Transverse colon (tissue), 4 donors: ENCODE data around the gene TMSB10. TPM values are rescaled to one million over a fixed set of nuclear protein-coding genes. Genes with fewer than 3 reads are reported as not detected.

Source experiments
- DNase-seq: peaks from one replicate; pipeline ENCODE4 v3.0.0-alpha.2; 2019
- H3K27ac ChIP-seq, 4 donors: fragments of 200-600 bp; sonication (generic); 2 replicates each; pipeline ENCODE4 v1.5.1; 2016 to 2018; ENCODE audit warnings: inconsistent platforms in 4 of 4
- H3K27me3 ChIP-seq: fragments of 200-600 bp; sonication (generic); 2 replicates; pipeline ENCODE4 v1.5.1; 2017; ENCODE audit warnings: inconsistent platforms
- H3K36me3 ChIP-seq, 4 donors: fragments of 200-600 bp; sonication (generic); 2 replicates each; pipeline ENCODE4 v1.5.1; 2017 to 2019; ENCODE audit warnings: inconsistent platforms in 4 of 4
- H3K4me1 ChIP-seq, 4 donors: fragments of 200-600 bp; sonication (generic); 2 replicates each; pipeline ENCODE4 v1.5.1; 2017 to 2020; ENCODE audit warnings: inconsistent platforms in 4 of 4
- H3K4me3 ChIP-seq, 4 donors: fragments of 200-600 bp; sonication (generic); 1 replicate in 1 of 4; 2 replicates in 3 of 4; pipeline versions ENCODE4 v1.5.1 to v1.6.1; 2017 to 2019; ENCODE audit warnings: inconsistent platforms in 4 of 4
- H3K9me3 ChIP-seq, 2 donors: fragments of 200-600 bp; sonication (generic); 2 replicates each; pipeline ENCODE4 v1.5.1; 2017 to 2019; ENCODE audit warnings: inconsistent platforms in 2 of 2
- CTCF ChIP-seq, 5 experiments: fragments of 200-600 bp in 3 of 5; fragments of 450-650 bp in 2 of 5; sonication (generic) in 3 of 5; IDR thresholded peaks; 1 replicate in 2 of 5; 2 replicates in 3 of 5; pipeline ENCODE4 v1.5.1; 2016 to 2017; ENCODE audit warnings: antibody characterized with exemption in 5 of 5, inconsistent platforms in 3 of 5, mild to moderate bottlenecking in 2 of 5, moderate library complexity in 1 of 5
- EP300 ChIP-seq: sonication (generic); formaldehyde crosslinking; IDR thresholded peaks from one replicate; pipeline ENCODE4 v1.6.1; 2017; ENCODE audit warnings: antibody characterized with exemption, low read depth
- POLR2A ChIP-seq: fragments of 450-650 bp; IDR thresholded peaks from one replicate; pipeline ENCODE4 v1.6.1; 2016; ENCODE audit warnings: antibody characterized with exemption, mild to moderate bottlenecking, moderate library complexity
- POLR2AphosphoS5 ChIP-seq, 3 donors: sonication (generic); formaldehyde crosslinking; IDR thresholded peaks; one replicate each; pipeline ENCODE4 v1.6.1; 2016; ENCODE audit warnings: antibody characterized with exemption in 3 of 3
- WGBS, 2 donors: methylation state at CpG; one replicate each; pipeline ENCODE4 v1.1.5; 2018; ENCODE audit warnings: low coverage in 1 of 2; 5-methylcytosine and 5-hydroxymethylcytosine counted together
- in situ Hi-C, 4 donors: fragments of 200-750 bp; cut with MboI; loops; one replicate each; pipeline versions ENCODE4 v1.15.0 to v1.15.1; 2017; ENCODE audit warnings: low sequenced_read_pairs in 3 of 4, low pct_ligation_motif_present in 1 of 4, low pct_unique_long_range_greater_than_20kb in 1 of 4
- intact Hi-C: fragments of 100-400 bp; cut with DNase I; formaldehyde crosslinking; loops from one replicate; pipeline ENCODE4 v1.15.1; 2023; ENCODE audit warnings: low total_unique reads
- total RNA-seq, 4 donors: library from RNA; depleted of rRNA; stranded (reverse); fragments of >200 nt; gene quantifications; one replicate each; pipeline ENCODE4 v1.1.0, GENCODE V29; 2016

The TMSB10 gene
- total RNA-seq, 4 donors from 2014 or later: 1,619 to 4,787 (median 3,693) TPM

GRCh38 chr2:84894758-84895520 lies 10.5 kb upstream of the TMSB10 start:
- H3K9me3 ChIP-seq: no peaks in the 10 kb centered on the region
- H3K27me3 ChIP-seq: no peaks in the 10 kb centered on the region
- in situ Hi-C loops (no loop called here), intact Hi-C loops (no loop called here)
- H3K27ac ChIP-seq: peak overlapping the region in 2 of 4 donors; percentile 22 to 51
- H3K4me1 ChIP-seq: peaks cover 0 to 29% (median 8%) of the 10 kb centered on the region in 4 donors
- no peak for TF ChIP-seq EP300
- TF ChIP-seq POLR2AphosphoS5 (IDR thresholded peaks at IDR 0.05): no peak
- TF ChIP-seq POLR2A: peak; percentile 12
- TF ChIP-seq CTCF (IDR thresholded peaks at IDR 0.05): no peak
- WGBS, 2 donors: 60 to 63% methylated on average over 2 to 7 of the region's 7 CpGs
- H3K4me3 ChIP-seq: no peak overlapping the region
- H3K36me3 ChIP-seq: no peaks in the 10 kb centered on the region
- DNase-seq: no peak

- no peaks in the 10 kb centered on the region for H3K9me3 ChIP-seq
- H3K27ac ChIP-seq: no peak overlapping the region
- no peak for DNase-seq
- TF ChIP-seq POLR2A (no peak), POLR2AphosphoS5 (IDR thresholded peaks at IDR 0.05) (no peak)
- intact Hi-C loops (no loop called here), in situ Hi-C loops (no loop called here)
- no peak overlapping the region for H3K4me3 ChIP-seq
- no peaks in the 10 kb centered on the region for H3K27me3 ChIP-seq
- no peaks in the 10 kb centered on the region for H3K36me3 ChIP-seq
- WGBS, 2 donors: 87 to 93% methylated on average over 2 of the region's 2 CpGs
- H3K4me1 ChIP-seq: peaks cover 0 to 29% (median 8%) of the 10 kb centered on the region in 4 donors
Measured at GRCh38 chr2:84896567-84896966, 8.9 kb upstream of the TMSB10 start.

- no peak for DNase-seq
- H3K27me3 ChIP-seq: no peaks in the 10 kb centered on the region
- H3K9me3 ChIP-seq: no peaks in the 10 kb centered on the region
- H3K27ac ChIP-seq: peak overlapping the region; percentile 64 to 72 (median 68)
- in situ Hi-C loops: no loop called here
- no peaks in the 10 kb centered on the region for H3K36me3 ChIP-seq
- no peak overlapping the region for H3K4me3 ChIP-seq
- TF ChIP-seq POLR2AphosphoS5 (IDR thresholded peaks at IDR 0.05) (no peak), EP300 (no peak)
- 57% methylated on average over 1 of the region's 1 CpG; no CpG with 5 or more reads in 1 of the 2 donors for WGBS, 2 donors
- peaks cover 0 to 29% (median 8%) of the 10 kb centered on the region in 4 donors for H3K4me1 ChIP-seq
- intact Hi-C loops: no loop called here
Measured at GRCh38 chr2:84897773-84898172, 7.7 kb upstream of the TMSB10 start.

GRCh38 chr2:84899304-84900204 lies 5.9 kb upstream of the TMSB10 start:
- intact Hi-C loops: no loop called here
- WGBS, 2 donors: 87 to 100% methylated on average over 2 to 8 of the region's 8 CpGs
- Histone ChIP-seq H3K27me3 (no peaks in the 10 kb centered on the region), H3K4me3 (no peak overlapping the region), H3K27ac (peak overlapping the region in 1 of 4 donors; percentile 72), H3K9me3 (no peaks in the 10 kb centered on the region), H3K36me3 (no peaks in the 10 kb centered on the region), H3K4me1 (peaks cover 4 to 29% (median 8%) of the 10 kb centered on the region in 4 donors)
- DNase-seq: peak; percentile 2
- in situ Hi-C loops: no loop called here
- no peak for TF ChIP-seq POLR2A
- no peak for TF ChIP-seq POLR2AphosphoS5 (IDR thresholded peaks at IDR 0.05)
- no peak for TF ChIP-seq EP300
- TF ChIP-seq CTCF (IDR thresholded peaks at IDR 0.05): no peak

GRCh38 chr2:84900971-84901370 lies 4.5 kb upstream of the TMSB10 start:
- Histone ChIP-seq H3K9me3 (no peaks in the 10 kb centered on the region), H3K4me1 (peaks cover 4 to 24% (median 9%) of the 10 kb centered on the region in 4 donors), H3K4me3 (no peak overlapping the region), H3K27me3 (no peaks in the 10 kb centered on the region), H3K36me3 (no peaks in the 10 kb centered on the region), H3K27ac (no peak overlapping the region)
- in situ Hi-C loops (no loop called here), intact Hi-C loops (no loop called here)
- no peak for DNase-seq
- WGBS, 2 donors: 91% methylated on average over 1 of the region's 1 CpG; no CpG with 5 or more reads in 1 of the 2 donors
- TF ChIP-seq CTCF (IDR thresholded peaks at IDR 0.05) (no peak), POLR2A (no peak), EP300 (no peak), POLR2AphosphoS5 (IDR thresholded peaks at IDR 0.05) (no peak)
